HepG2 (cell line): ENCODE results near the gene LECT2. TPM values are rescaled to one million over a fixed set of nuclear protein-coding genes. Genes with fewer than 3 reads are reported as not detected.

Source experiments
- MAF1 ChIP-seq: sonication (generic); formaldehyde crosslinking; IDR thresholded peaks from 2 replicates; pipeline ENCODE4 v1.5.0; 2020; ENCODE audit warnings: missing genetic modification reagents, borderline replicate concordance
- RFX1 ChIP-seq: fragments of 450-650 bp; IDR thresholded peaks from 2 replicates; pipeline ENCODE4 v1.6.1; 2017
- SIN3A ChIP-seq: IDR thresholded peaks from 2 replicates; pipeline ENCODE4 v1.6.1; 2011; ENCODE audit warnings: low read depth, mild to moderate bottlenecking, control low read depth, low read length, borderline replicate concordance
- SRF ChIP-seq: IDR thresholded peaks from 2 replicates; pipeline ENCODE4 v1.6.1; 2011; ENCODE audit warnings: mild to moderate bottlenecking, low read depth, low read length, moderate library complexity
- SSRP1 ChIP-seq: IDR thresholded peaks from 2 replicates; pipeline ENCODE4 v1.6.1; 2016; ENCODE audit warnings: control low read depth
- TARDBP ChIP-seq: sonication (generic); formaldehyde crosslinking; IDR thresholded peaks from 2 replicates; pipeline ENCODE4 v1.8.0; 2022; ENCODE audit warnings: mild to moderate bottlenecking, missing genetic modification reagents
- TBX3 ChIP-seq: fragments of 450-650 bp; IDR thresholded peaks from 2 replicates; pipeline ENCODE4 v1.6.1; 2017; ENCODE audit warnings: antibody characterized with exemption, mild to moderate bottlenecking, inconsistent platforms, borderline replicate concordance
- TEAD2 ChIP-seq: sonication (generic); formaldehyde crosslinking; IDR thresholded peaks from 2 replicates; pipeline ENCODE4 v1.9.0; 2021; ENCODE audit warnings: missing genetic modification reagents
- ZFP36L2 ChIP-seq: sonication (generic); formaldehyde crosslinking; IDR thresholded peaks from 2 replicates; pipeline ENCODE4 v1.4.0; 2020; ENCODE audit warnings: missing genetic modification reagents
- ZNF20 ChIP-seq: sonication (generic); formaldehyde crosslinking; IDR thresholded peaks from 2 replicates; pipeline ENCODE4 v1.4.0; 2020; ENCODE audit warnings: mild to moderate bottlenecking, moderate library complexity, missing genetic modification reagents
- ZNF333 ChIP-seq: sonication (generic); formaldehyde crosslinking; IDR thresholded peaks from 2 replicates; pipeline ENCODE4 v1.4.0; 2020; ENCODE audit warnings: mild to moderate bottlenecking, missing genetic modification reagents, borderline replicate concordance
- ZNF350 ChIP-seq: sonication (generic); formaldehyde crosslinking; IDR thresholded peaks from 2 replicates; pipeline ENCODE4 v1.4.0; 2020; ENCODE audit warnings: mild to moderate bottlenecking, low read depth, missing genetic modification reagents, borderline replicate concordance
- ZNF451 ChIP-seq: sonication (generic); formaldehyde crosslinking; IDR thresholded peaks from 2 replicates; pipeline ENCODE4 v1.5.0; 2020; ENCODE audit warnings: mild to moderate bottlenecking, missing genetic modification reagents
- ZNF75D ChIP-seq: sonication (generic); formaldehyde crosslinking; IDR thresholded peaks from 2 replicates; pipeline ENCODE4 v1.8.1; 2023; ENCODE audit warnings: missing genetic modification reagents, mild to moderate bottlenecking, borderline replicate concordance
- ZNF879 ChIP-seq: sonication (generic); formaldehyde crosslinking; IDR thresholded peaks from 2 replicates; pipeline ENCODE4 v1.8.1; 2023; ENCODE audit warnings: missing genetic modification reagents
- polyA plus RNA-seq, 8 experiments: library from polyadenylated mRNA; depleted of rRNA in 3 of 8; stranded (reverse) in 7 of 8; unstranded in 1 of 8; fragments of >200 nt; fragmentation: Illumina TruSeq in 4 of 8; extraction: Trizol in 4 of 8; gene quantifications; 2 replicates each; pipeline versions ENCODE4 v1.2.1 to v1.2.3, GENCODE V29; 2011 to 2016; ENCODE audit warnings: low read depth in 4 of 8, missing spikeins in 1 of 8, mixed read lengths in 1 of 8; ENCODE audit not compliant: insufficient read depth in 1 of 8
- total RNA-seq, 5 experiments: library from RNA; depleted of rRNA; stranded (reverse); fragments of >200 nt; fragmentation: Illumina TruSeq; extraction: Trizol; gene quantifications; 2 replicates each; pipeline ENCODE4 v1.2.3, GENCODE V29; 2016; ENCODE audit warnings: low read depth in 1 of 5
- TF ChIP-seq, protein P1 (sequence below): sonication (generic); formaldehyde crosslinking; IDR thresholded peaks from 2 replicates; pipeline ENCODE4 v1.4.0; 2020; ENCODE audit warnings: mild to moderate bottlenecking, missing genetic modification reagents
- TF ChIP-seq, protein P2 (sequence below): sonication (generic); formaldehyde crosslinking; IDR thresholded peaks from 2 replicates; pipeline ENCODE4 v1.5.0; 2020; ENCODE audit warnings: missing genetic modification reagents
- TF ChIP-seq, protein P3 (sequence below): sonication (generic); formaldehyde crosslinking; IDR thresholded peaks from 2 replicates; pipeline ENCODE4 v1.9.0; 2021; ENCODE audit warnings: missing genetic modification reagents, borderline replicate concordance
- TF ChIP-seq, protein P4 (sequence below): sonication (generic); formaldehyde crosslinking; IDR thresholded peaks from 2 replicates; pipeline ENCODE4 v1.8.1; 2023; ENCODE audit warnings: mild to moderate bottlenecking, missing genetic modification reagents, borderline replicate concordance
- TF ChIP-seq, protein P5 (sequence below): IDR thresholded peaks from 2 replicates; pipeline ENCODE4 v1.6.1; 2012; ENCODE audit warnings: low read depth, low read length, improper control_type of control experiment
- TF ChIP-seq, protein P6 (sequence below): sonication (generic); formaldehyde crosslinking; IDR thresholded peaks from 2 replicates; pipeline ENCODE4 v1.4.0; 2020; ENCODE audit warnings: low read depth, mild to moderate bottlenecking, missing genetic modification reagents

Gene LECT2
- total and polyA plus RNA-seq, 2 of the 13 experiments (the other 11 are each of a cell fraction or from before 2014, with no cell fraction given) = not detected

DNA sequence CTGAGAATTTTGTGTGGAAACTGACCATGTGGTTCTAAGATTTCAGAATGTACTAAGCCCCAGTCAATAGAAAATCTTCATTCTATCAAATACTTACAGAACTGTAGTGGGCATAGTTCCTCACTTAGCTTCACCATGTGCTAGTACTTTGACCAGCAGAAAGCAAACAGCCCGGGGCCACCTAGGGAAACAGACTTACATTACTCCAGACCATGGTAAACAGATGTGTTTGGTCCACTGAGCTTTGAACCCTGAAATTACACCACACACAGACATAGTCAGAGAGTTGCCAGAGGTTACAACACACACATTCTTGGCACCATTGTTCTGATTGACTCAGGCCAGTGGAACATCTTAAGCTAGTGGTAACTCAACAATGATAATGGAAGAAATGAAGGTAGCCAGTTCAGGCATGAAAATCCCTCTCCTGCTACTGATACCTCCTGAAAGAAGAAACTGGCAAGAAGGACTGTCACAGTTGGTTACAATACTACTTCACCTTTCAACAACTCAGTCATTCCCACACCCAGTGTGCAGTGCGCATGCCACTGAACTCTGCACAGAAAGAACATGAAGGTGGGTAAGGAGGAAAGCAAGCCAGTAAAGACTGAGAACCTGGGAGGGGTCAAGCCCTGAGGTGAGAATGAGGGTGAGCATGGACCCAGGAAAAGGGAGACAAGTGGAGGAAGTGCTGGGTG lies 18.7 kb upstream of the LECT2 start (continued):
- TF ChIP-seq ZNF350 (CRISPR knock-in tag) = peak; percentile 53; the same call in 1 of the 2 replicates
- TF ChIP-seq, protein P1, sequence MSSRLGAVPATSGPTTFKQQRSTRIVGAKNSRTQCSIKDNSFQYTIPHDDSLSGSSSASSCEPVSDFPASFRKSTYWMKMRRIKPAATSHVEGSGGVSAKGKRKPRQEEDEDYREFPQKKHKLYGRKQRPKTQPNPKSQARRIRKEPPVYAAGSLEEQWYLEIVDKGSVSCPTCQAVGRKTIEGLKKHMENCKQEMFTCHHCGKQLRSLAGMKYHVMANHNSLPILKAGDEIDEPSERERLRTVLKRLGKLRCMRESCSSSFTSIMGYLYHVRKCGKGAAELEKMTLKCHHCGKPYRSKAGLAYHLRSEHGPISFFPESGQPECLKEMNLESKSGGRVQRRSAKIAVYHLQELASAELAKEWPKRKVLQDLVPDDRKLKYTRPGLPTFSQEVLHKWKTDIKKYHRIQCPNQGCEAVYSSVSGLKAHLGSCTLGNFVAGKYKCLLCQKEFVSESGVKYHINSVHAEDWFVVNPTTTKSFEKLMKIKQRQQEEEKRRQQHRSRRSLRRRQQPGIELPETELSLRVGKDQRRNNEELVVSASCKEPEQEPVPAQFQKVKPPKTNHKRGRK (CRISPR knock-in tag) = no peak
- no peak for TF ChIP-seq ZNF20 (CRISPR knock-in tag)
- no peak for TF ChIP-seq ZNF333
- no peak for TF ChIP-seq ZFP36L2
- TF ChIP-seq SSRP1 (CRISPR knock-in tag) = peak; percentile 89
- peak; percentile 62; the same call in 1 of the 2 replicates for TF ChIP-seq RFX1
- peak; percentile 95 for TF ChIP-seq TARDBP (CRISPR knock-in tag)
- TF ChIP-seq SRF = peak; percentile 43; the same call in 1 of the 2 replicates
- TF ChIP-seq, protein P2, sequence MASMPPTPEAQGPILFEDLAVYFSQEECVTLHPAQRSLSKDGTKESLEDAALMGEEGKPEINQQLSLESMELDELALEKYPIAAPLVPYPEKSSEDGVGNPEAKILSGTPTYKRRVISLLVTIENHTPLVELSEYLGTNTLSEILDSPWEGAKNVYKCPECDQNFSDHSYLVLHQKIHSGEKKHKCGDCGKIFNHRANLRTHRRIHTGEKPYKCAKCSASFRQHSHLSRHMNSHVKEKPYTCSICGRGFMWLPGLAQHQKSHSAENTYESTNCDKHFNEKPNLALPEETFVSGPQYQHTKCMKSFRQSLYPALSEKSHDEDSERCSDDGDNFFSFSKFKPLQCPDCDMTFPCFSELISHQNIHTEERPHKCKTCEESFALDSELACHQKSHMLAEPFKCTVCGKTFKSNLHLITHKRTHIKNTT (CRISPR knock-in tag) = no peak
- TF ChIP-seq ZNF879 = no peak
- TF ChIP-seq TBX3 = peak; percentile 91
- TF ChIP-seq, protein P3, sequence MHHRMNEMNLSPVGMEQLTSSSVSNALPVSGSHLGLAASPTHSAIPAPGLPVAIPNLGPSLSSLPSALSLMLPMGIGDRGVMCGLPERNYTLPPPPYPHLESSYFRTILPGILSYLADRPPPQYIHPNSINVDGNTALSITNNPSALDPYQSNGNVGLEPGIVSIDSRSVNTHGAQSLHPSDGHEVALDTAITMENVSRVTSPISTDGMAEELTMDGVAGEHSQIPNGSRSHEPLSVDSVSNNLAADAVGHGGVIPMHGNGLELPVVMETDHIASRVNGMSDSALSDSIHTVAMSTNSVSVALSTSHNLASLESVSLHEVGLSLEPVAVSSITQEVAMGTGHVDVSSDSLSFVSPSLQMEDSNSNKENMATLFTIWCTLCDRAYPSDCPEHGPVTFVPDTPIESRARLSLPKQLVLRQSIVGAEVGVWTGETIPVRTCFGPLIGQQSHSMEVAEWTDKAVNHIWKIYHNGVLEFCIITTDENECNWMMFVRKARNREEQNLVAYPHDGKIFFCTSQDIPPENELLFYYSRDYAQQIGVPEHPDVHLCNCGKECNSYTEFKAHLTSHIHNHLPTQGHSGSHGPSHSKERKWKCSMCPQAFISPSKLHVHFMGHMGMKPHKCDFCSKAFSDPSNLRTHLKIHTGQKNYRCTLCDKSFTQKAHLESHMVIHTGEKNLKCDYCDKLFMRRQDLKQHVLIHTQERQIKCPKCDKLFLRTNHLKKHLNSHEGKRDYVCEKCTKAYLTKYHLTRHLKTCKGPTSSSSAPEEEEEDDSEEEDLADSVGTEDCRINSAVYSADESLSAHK (CRISPR knock-in tag) = no peak
- 0 out of 2 replicates have a peak, but pooled peaks have one; percentile 48 for TF ChIP-seq ZNF451 (CRISPR knock-in tag)
- no peak for TF ChIP-seq ZNF75D (CRISPR knock-in tag)
- TF ChIP-seq SIN3A = 0 out of 2 replicates have a peak, but pooled peaks have one; percentile 17
- no peak for TF ChIP-seq TEAD2 (CRISPR knock-in tag)
- TF ChIP-seq, protein P4, sequence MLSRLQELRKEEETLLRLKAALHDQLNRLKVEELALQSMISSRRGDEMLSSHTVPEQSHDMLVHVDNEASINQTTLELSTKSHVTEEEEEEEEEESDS (CRISPR knock-in tag) = no peak; the same call in 1 of the 2 replicates
- TF ChIP-seq MAF1 (CRISPR knock-in tag) = no peak
- TF ChIP-seq, protein P5, sequence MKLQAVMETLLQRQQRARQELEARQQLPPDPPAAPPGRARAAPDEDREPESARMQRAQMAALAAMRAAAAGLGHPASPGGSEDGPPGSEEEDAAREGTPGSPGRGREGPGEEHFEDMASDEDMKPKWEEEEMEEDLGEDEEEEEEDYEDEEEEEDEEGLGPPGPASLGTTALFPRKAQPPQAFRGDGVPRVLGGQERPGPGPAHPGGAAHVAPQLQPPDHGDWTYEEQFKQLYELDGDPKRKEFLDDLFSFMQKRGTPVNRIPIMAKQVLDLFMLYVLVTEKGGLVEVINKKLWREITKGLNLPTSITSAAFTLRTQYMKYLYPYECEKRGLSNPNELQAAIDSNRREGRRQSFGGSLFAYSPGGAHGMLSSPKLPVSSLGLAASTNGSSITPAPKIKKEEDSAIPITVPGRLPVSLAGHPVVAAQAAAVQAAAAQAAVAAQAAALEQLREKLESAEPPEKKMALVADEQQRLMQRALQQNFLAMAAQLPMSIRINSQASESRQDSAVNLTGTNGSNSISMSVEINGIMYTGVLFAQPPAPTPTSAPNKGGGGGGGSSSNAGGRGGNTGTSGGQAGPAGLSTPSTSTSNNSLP = peak; percentile 53
- TF ChIP-seq, protein P6, sequence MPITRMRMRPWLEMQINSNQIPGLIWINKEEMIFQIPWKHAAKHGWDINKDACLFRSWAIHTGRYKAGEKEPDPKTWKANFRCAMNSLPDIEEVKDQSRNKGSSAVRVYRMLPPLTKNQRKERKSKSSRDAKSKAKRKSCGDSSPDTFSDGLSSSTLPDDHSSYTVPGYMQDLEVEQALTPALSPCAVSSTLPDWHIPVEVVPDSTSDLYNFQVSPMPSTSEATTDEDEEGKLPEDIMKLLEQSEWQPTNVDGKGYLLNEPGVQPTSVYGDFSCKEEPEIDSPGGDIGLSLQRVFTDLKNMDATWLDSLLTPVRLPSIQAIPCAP (CRISPR knock-in tag) = no peak
